ENCODE data around the gene MYO1D.

Gene MYO1D

GRCh38 chr17:32877164-32877764 lies 340 bp upstream of the MYO1D start:
- Histone ChIP-seq H3K4me3 (ENCODE audit: insufficient read depth, low read depth, low read length, poor library complexity, severe bottlenecking) (peak overlapping the region; percentile 75), H3K4me1 (ENCODE audit: control insufficient read depth, insufficient read depth, low read length, poor library complexity, severe bottlenecking) (peaks cover 14% of the 10 kb centered on the region), H3K27ac (ENCODE audit: insufficient read depth, low read length, poor library complexity, severe bottlenecking) (peak overlapping the region; percentile 64), H3K36me3 (ENCODE audit: control insufficient read depth, insufficient read depth, low read length) (no peaks in the 10 kb centered on the region), H3K27me3 (replicated peaks; ENCODE audit: control insufficient read depth, insufficient read depth, low read length, poor library complexity, severe bottlenecking) (no peaks in the 10 kb centered on the region), H3K9me3 (ENCODE audit: control insufficient read depth, low read length) (no peaks in the 10 kb centered on the region)
- DNase-seq = peak; percentile 86 to 88 (median 86)

DNA sequence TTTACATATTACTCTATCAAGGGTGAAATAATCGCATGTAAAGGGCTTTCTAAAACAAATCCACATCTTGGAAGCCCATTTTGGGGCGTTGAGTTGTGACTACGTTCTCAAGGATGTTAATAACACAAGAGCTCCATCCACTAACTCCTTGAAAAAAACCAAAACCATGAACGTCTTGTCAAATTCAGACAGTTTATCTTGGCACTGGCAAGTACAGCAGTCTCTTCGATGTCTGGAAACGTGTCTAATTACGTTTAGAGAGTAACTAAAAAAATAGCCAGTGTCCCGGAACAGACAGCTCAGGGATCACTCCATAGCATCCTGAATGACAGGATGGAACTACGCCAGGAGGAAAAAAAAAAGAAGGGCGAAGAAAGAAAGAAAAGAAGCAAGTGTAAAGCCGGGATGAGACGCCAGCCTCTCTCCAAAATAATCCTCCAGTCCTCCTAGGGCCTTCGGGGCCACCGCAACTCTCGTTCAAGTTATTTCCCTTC lies 954 bp downstream of the MYO1D start:
- Histone ChIP-seq H3K9me3 (ENCODE audit: control insufficient read depth, low read length) (no peaks in the 10 kb centered on the region), H3K36me3 (ENCODE audit: control insufficient read depth, insufficient read depth, low read length) (no peaks in the 10 kb centered on the region), H3K27ac (ENCODE audit: insufficient read depth, low read length, poor library complexity, severe bottlenecking) (peak overlapping the region; percentile 64), H3K4me1 (ENCODE audit: control insufficient read depth, insufficient read depth, low read length, poor library complexity, severe bottlenecking) (peaks cover 14% of the 10 kb centered on the region), H3K4me3 (ENCODE audit: insufficient read depth, low read depth, low read length, poor library complexity, severe bottlenecking) (peak overlapping the region; percentile 75), H3K27me3 (replicated peaks; ENCODE audit: control insufficient read depth, insufficient read depth, low read length, poor library complexity, severe bottlenecking) (no peaks in the 10 kb centered on the region)
- no peak for DNase-seq

- no peaks in the 10 kb centered on the region for H3K36me3 ChIP-seq (ENCODE audit: control insufficient read depth, insufficient read depth, low read length)
- H3K27ac ChIP-seq (ENCODE audit: insufficient read depth, low read length, poor library complexity, severe bottlenecking) = no peak overlapping the region
- H3K4me3 ChIP-seq (ENCODE audit: insufficient read depth, low read depth, low read length, poor library complexity, severe bottlenecking) = no peak overlapping the region
- no peaks in the 10 kb centered on the region for H3K27me3 ChIP-seq (replicated peaks; ENCODE audit: control insufficient read depth, insufficient read depth, low read length, poor library complexity, severe bottlenecking)
- DNase-seq = no peak
- H3K4me1 ChIP-seq (ENCODE audit: control insufficient read depth, insufficient read depth, low read length, poor library complexity, severe bottlenecking) = peaks cover 14% of the 10 kb centered on the region
- no peaks in the 10 kb centered on the region for H3K9me3 ChIP-seq (ENCODE audit: control insufficient read depth, low read length)
Measured at GRCh38 chr17:32875230-32875917, 1.6 kb downstream of the MYO1D start.

GRCh38 chr17:32873114-32873513 lies 3.8 kb downstream of the MYO1D start:
- no peaks in the 10 kb centered on the region for H3K9me3 ChIP-seq (ENCODE audit: control insufficient read depth, low read length)
- H3K27me3 ChIP-seq (replicated peaks; ENCODE audit: control insufficient read depth, insufficient read depth, low read length, poor library complexity, severe bottlenecking) = no peaks in the 10 kb centered on the region
- H3K27ac ChIP-seq (ENCODE audit: insufficient read depth, low read length, poor library complexity, severe bottlenecking) = no peak overlapping the region
- H3K4me3 ChIP-seq (ENCODE audit: insufficient read depth, low read depth, low read length, poor library complexity, severe bottlenecking) = no peak overlapping the region
- DNase-seq = no peak
- H3K4me1 ChIP-seq (ENCODE audit: control insufficient read depth, insufficient read depth, low read length, poor library complexity, severe bottlenecking) = peaks cover 14% of the 10 kb centered on the region
- no peaks in the 10 kb centered on the region for H3K36me3 ChIP-seq (ENCODE audit: control insufficient read depth, insufficient read depth, low read length)

DNA sequence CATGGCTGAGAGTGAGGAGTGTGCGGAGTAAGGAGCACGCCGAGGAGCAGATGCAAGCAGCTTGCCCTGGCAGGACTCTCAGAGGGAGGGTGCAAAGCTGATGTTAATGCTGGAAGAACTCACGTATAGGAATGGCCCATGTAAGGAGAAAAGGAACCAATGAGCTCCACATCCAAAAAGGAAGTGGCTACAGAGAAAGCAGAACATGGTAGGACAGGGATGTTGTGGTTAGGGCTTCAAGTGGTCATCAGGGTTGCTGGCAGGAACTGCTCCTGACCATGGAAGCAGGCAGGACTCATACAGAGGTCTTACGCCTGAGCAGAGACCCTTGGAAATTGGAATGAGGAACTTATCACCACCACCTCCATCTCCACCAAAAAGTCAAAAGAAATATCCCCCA lies 5.2 kb downstream of the MYO1D start:
- H3K27me3 ChIP-seq (replicated peaks; ENCODE audit: control insufficient read depth, insufficient read depth, low read length, poor library complexity, severe bottlenecking) = no peaks in the 10 kb centered on the region
- H3K27ac ChIP-seq (ENCODE audit: insufficient read depth, low read length, poor library complexity, severe bottlenecking) = no peak overlapping the region
- no peak overlapping the region for H3K4me3 ChIP-seq (ENCODE audit: insufficient read depth, low read depth, low read length, poor library complexity, severe bottlenecking)
- H3K36me3 ChIP-seq (ENCODE audit: control insufficient read depth, insufficient read depth, low read length) = no peaks in the 10 kb centered on the region
- DNase-seq = no peak
- H3K4me1 ChIP-seq (ENCODE audit: control insufficient read depth, insufficient read depth, low read length, poor library complexity, severe bottlenecking) = peaks cover 8% of the 10 kb centered on the region
- no peaks in the 10 kb centered on the region for H3K9me3 ChIP-seq (ENCODE audit: control insufficient read depth, low read length)

DNA sequence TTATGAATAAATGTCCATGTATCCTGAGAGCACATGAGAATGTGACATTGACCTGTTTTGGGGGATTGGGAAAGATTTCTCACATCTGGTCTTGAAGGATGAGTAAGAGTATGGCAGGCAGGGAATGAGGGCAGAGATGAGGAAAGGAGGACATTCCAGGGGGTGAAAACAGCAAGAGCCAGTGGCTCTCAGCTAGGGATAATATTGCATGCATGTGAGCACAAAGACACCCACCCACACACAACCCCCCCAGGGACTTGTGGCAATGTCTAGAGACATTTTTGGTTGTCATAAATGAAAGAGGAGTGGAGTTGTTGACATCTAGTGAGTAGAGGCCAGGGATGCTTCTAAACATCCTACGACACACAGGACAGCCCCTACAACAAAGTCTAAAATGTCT lies 6.0 kb downstream of the MYO1D start:
- Histone ChIP-seq H3K36me3 (ENCODE audit: control insufficient read depth, insufficient read depth, low read length) (no peaks in the 10 kb centered on the region), H3K4me1 (ENCODE audit: control insufficient read depth, insufficient read depth, low read length, poor library complexity, severe bottlenecking) (peaks cover 4% of the 10 kb centered on the region), H3K4me3 (ENCODE audit: insufficient read depth, low read depth, low read length, poor library complexity, severe bottlenecking) (no peak overlapping the region), H3K27me3 (replicated peaks; ENCODE audit: control insufficient read depth, insufficient read depth, low read length, poor library complexity, severe bottlenecking) (no peaks in the 10 kb centered on the region), H3K9me3 (ENCODE audit: control insufficient read depth, low read length) (no peaks in the 10 kb centered on the region), H3K27ac (ENCODE audit: insufficient read depth, low read length, poor library complexity, severe bottlenecking) (no peak overlapping the region)
- no peak for DNase-seq

GRCh38 chr17:32870027-32870670 lies 6.8 kb downstream of the MYO1D start:
- no peaks in the 10 kb centered on the region for H3K27me3 ChIP-seq (replicated peaks; ENCODE audit: control insufficient read depth, insufficient read depth, low read length, poor library complexity, severe bottlenecking)
- no peaks in the 10 kb centered on the region for H3K4me1 ChIP-seq (ENCODE audit: control insufficient read depth, insufficient read depth, low read length, poor library complexity, severe bottlenecking)
- DNase-seq = no peak
- no peak overlapping the region for H3K27ac ChIP-seq (ENCODE audit: insufficient read depth, low read length, poor library complexity, severe bottlenecking)
- no peaks in the 10 kb centered on the region for H3K36me3 ChIP-seq (ENCODE audit: control insufficient read depth, insufficient read depth, low read length)
- no peaks in the 10 kb centered on the region for H3K9me3 ChIP-seq (ENCODE audit: control insufficient read depth, low read length)
- H3K4me3 ChIP-seq (ENCODE audit: insufficient read depth, low read depth, low read length, poor library complexity, severe bottlenecking) = no peak overlapping the region

DNA sequence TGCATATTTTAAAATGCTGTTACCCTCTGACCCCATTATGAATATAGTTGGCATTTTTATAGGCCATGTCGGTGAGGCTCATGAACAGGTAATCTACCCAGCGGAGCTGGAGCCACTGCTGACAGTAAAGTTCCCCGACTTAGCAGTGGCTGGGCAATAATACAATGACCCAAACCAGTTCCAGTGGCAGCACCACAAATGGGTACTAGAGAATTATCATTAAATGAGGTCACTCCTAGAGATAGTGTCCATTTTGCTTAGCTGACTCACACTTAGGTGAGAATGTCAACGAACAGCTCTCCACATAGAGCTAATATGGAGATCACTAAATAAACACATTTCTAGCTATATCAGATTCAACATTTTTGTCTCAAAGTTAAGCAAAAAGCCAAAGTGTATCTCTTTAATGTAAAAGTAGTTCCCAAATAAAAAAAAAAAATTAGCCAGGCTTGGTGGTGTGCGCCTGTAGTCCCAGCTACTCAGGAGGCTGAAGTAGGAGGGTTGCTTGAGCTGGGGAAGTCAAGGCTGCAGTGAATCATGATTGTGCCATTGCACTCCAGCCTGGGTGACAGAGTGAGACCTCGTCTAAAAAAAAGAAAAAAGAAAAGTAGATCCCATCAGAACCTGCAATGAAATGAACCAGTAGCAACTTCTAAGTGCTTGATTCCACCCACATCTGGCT lies 7.4 kb downstream of the MYO1D start:
- Histone ChIP-seq H3K4me1 (ENCODE audit: control insufficient read depth, insufficient read depth, low read length, poor library complexity, severe bottlenecking) (no peaks in the 10 kb centered on the region), H3K36me3 (ENCODE audit: control insufficient read depth, insufficient read depth, low read length) (no peaks in the 10 kb centered on the region), H3K4me3 (ENCODE audit: insufficient read depth, low read depth, low read length, poor library complexity, severe bottlenecking) (no peak overlapping the region), H3K27ac (ENCODE audit: insufficient read depth, low read length, poor library complexity, severe bottlenecking) (no peak overlapping the region), H3K9me3 (ENCODE audit: control insufficient read depth, low read length) (no peaks in the 10 kb centered on the region), H3K27me3 (replicated peaks; ENCODE audit: control insufficient read depth, insufficient read depth, low read length, poor library complexity, severe bottlenecking) (no peaks in the 10 kb centered on the region)
- no peak for DNase-seq

DNA sequence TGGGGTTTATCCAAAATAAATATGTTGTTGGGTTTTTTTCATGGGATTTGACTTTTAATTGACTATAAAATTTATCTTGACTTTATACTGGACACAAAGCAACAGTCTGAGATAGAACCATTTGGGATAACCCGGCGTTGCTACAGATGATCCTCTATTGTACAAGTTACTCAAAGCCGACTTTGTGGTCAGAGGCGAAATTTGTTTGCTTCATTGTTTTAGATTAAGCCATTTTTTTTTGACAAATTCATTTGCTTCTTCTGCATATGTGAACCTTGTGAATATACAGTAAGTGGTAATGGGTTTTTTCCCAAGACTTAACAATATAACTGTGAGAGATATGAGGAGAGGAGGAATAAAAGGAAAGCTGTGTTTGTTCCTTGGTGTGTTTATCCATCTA lies 11.8 kb downstream of the MYO1D start:
- no peaks in the 10 kb centered on the region for H3K27me3 ChIP-seq (replicated peaks; ENCODE audit: control insufficient read depth, insufficient read depth, low read length, poor library complexity, severe bottlenecking)
- no peak overlapping the region for H3K4me3 ChIP-seq (ENCODE audit: insufficient read depth, low read depth, low read length, poor library complexity, severe bottlenecking)
- no peaks in the 10 kb centered on the region for H3K9me3 ChIP-seq (ENCODE audit: control insufficient read depth, low read length)
- DNase-seq = no peak
- no peak overlapping the region for H3K27ac ChIP-seq (ENCODE audit: insufficient read depth, low read length, poor library complexity, severe bottlenecking)
- no peaks in the 10 kb centered on the region for H3K4me1 ChIP-seq (ENCODE audit: control insufficient read depth, insufficient read depth, low read length, poor library complexity, severe bottlenecking)
- H3K36me3 ChIP-seq (ENCODE audit: control insufficient read depth, insufficient read depth, low read length) = no peaks in the 10 kb centered on the region

DNA sequence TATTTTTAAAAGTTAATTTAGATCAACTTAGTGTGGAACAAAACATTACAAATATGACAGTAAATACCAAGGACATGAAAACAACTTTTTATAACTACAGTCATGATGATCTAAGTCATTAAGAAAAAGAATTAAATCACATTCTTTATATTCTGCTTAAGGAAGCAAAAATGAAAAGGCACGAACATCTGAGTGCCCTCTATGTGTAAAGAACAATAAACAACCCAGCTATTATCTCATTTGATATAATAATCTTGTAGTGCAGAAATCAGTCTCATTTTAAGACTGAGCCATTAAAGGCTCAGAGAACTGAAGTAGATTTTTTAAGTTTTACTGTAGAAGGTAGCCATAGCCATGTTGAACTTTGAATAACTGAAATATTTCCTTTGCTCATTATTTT lies 13.4 kb downstream of the MYO1D start:
- Histone ChIP-seq H3K9me3 (ENCODE audit: control insufficient read depth, low read length) (no peaks in the 10 kb centered on the region), H3K4me3 (ENCODE audit: insufficient read depth, low read depth, low read length, poor library complexity, severe bottlenecking) (no peak overlapping the region), H3K36me3 (ENCODE audit: control insufficient read depth, insufficient read depth, low read length) (no peaks in the 10 kb centered on the region), H3K4me1 (ENCODE audit: control insufficient read depth, insufficient read depth, low read length, poor library complexity, severe bottlenecking) (no peaks in the 10 kb centered on the region), H3K27me3 (replicated peaks; ENCODE audit: control insufficient read depth, insufficient read depth, low read length, poor library complexity, severe bottlenecking) (no peaks in the 10 kb centered on the region), H3K27ac (ENCODE audit: insufficient read depth, low read length, poor library complexity, severe bottlenecking) (no peak overlapping the region)
- no peak for DNase-seq

All from effector memory CD4-positive, alpha-beta T cell (primary cell).